Endothelial cell of hepatic sinusoid (primary cell): ENCODE results near the gene WDR47.
"Not testable (repeated sequence)": the region's sequence is repeated elsewhere in the genome, so short reads cannot be mapped to it uniquely, and the experiment has no call there.

Experiments used
- in situ Hi-C: cut with HindIII; loops from 2 replicates; pipeline ENCODE4 v1.10.0; 2017; ENCODE audit warnings: low sequenced_read_pairs

The WDR47 gene

GRCh38 chr1:108963052-108963686 lies 78.7 kb downstream of the WDR47 start, which contains the start of gene CLCC1:
Gene CLCC1, minus strand, starts transcription at chr1:108963484. Its CDS starts 13,047 bp downstream, at chr1:108950437.
- in situ Hi-C loops: no loop called here

GRCh38 chr1:108962681-108963051 lies 79.2 kb downstream of the WDR47 start:
- in situ Hi-C loops: no loop called here

- in situ Hi-C loops: no loop called here
Measured at GRCh38 chr1:108961752-108962486, 80.0 kb downstream of the WDR47 start.

DNA sequence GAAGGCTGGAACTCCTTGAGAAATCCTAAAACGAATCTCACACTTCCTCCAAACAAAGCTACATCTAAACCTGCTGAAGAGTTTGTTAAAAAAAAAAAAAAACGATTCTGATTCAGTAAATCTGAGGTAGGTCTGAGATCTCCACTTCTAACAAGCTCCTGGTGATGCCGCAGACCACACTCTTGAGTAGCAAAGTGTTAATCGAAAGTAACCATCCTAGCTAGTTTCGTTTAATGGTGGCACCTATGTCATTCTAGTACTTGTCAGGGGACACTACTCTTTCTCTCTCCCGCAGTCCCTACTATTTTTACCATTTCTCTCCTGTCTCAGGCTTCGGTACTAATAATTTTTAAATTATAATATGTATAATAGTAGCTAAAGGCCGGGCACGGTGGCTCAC lies 80.7 kb downstream of the WDR47 start:
- in situ Hi-C loops: no loop called here

GRCh38 chr1:108960719-108961118 lies 81.2 kb downstream of the WDR47 start:
- in situ Hi-C loops: no loop called here

DNA sequence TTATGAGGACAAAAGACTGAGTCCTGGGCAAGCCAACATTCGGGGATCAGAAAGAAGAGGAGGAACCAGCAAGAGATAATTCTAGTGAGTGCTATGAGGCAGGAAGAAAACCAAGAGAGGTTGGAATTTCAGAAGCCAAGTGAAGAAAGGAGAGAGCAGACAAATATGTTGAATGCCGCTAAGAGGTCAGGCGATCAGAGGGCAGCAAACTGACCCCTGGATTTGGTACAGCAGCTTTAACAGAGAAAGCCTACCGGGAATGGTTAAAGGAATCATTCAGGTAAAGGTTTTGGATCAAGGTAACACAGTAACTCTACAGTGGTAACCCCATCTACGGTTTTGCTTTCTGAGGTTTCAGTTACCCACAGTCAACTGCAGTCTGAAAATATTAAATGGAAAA lies 84.0 kb downstream of the WDR47 start:
- in situ Hi-C loops: no loop called here

- in situ Hi-C loops: no loop called here
Measured at GRCh38 chr1:108955881-108956280, 86.0 kb downstream of the WDR47 start.

- in situ Hi-C loops: no loop called here
Measured at GRCh38 chr1:108955111-108955510, 86.8 kb downstream of the WDR47 start.

DNA sequence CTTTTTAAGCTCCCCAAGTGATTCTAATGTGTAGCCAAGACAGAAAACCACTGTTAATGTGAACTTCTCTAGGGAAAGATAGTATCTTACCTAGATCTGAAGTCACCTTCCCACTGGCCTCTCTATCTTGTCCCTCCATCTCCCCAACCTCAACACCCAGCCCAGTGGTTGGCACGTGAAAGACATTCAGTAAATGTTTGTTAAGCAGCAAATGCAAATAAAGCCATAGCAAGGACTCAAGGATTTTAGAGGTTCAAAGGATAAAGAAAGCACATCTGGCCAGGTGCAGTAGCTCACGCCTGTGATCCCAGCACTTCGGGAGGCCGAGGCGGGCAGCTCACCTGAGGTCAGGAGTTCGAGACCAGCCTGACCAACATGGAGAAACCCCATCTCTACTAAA lies 88.5 kb downstream of the WDR47 start:
- in situ Hi-C loops: no loop called here

- in situ Hi-C loops: no loop called here
Measured at GRCh38 chr1:108951242-108951641, 90.7 kb downstream of the WDR47 start.

- in situ Hi-C loops: no loop called here
Measured at GRCh38 chr1:108949044-108949443, 92.9 kb downstream of the WDR47 start.

GRCh38 chr1:108947871-108948525 lies 93.9 kb downstream of the WDR47 start:
- in situ Hi-C loops: no loop called here

DNA sequence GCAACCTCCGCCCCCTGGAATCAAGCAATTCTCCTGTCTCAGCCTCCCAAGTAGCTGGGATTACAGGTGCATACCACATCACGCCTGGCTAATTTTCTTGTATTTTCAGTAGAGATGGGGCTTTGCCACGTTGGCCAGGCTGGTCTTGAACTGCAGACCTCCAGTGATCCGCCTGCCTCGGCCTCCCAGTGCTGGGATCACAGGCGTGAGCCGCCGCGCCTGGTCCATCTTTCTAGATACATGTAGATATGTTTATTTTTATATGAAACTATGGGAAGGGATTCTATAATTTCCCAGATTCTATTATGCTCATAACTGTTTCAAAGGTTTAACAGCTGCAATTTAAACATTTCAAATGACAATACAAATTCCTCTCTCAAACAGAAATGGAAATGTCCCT lies 105.7 kb downstream of the WDR47 start:
- in situ Hi-C loops: no loop called here

- in situ Hi-C loops: no loop called here
Measured at GRCh38 chr1:108933944-108934343, 108.0 kb downstream of the WDR47 start.

DNA sequence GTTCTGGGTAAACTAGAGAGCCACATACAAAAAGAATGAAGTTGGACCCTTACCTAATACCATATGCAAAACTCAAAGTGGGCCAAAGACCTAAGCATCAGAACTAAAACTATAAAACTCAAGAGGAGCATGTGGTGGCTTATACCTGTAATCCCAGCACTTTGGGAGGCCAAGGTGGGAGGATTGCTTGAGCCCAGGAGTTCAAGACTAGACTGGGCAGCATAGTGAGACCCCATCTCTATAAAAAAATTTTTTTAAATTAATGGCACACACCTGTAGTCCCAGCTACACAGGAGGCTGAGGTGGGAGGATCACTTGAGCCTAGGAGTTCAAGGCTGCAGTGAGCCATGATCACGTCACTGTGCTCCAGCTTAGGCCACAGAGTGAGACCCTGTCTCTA lies 114.3 kb downstream of the WDR47 start:
- in situ Hi-C loops: not testable (repeated sequence)

GRCh38 chr1:108925920-108926319 lies 116.0 kb downstream of the WDR47 start:
- in situ Hi-C loops: no loop called here
